HepG2 (cell line): ENCODE measurements around the gene RIIAD1. TPM values are rescaled to one million over a fixed set of nuclear protein-coding genes. Genes with fewer than 3 reads are reported as not detected.

Source experiments
- JARID2 ChIP-seq: sonication (generic); formaldehyde crosslinking; IDR thresholded peaks from 2 replicates; pipeline ENCODE4 v1.8.1; 2023; ENCODE audit warnings: missing genetic modification reagents, inconsistent platforms; ENCODE audit not compliant: insufficient replicate concordance
- LCORL ChIP-seq, 2 experiments: fragments of 450-650 bp in 1 of 2; sonication (generic) in 1 of 2; formaldehyde crosslinking in 1 of 2; IDR thresholded peaks; 2 replicates each; pipeline versions ENCODE4 v1.5.0 to v1.6.1; 2017 to 2020; ENCODE audit warnings: antibody characterized with exemption in 1 of 2, missing genetic modification reagents in 1 of 2
- MLLT10 ChIP-seq: sonication (generic); formaldehyde crosslinking; IDR thresholded peaks from 2 replicates; pipeline ENCODE4 v1.4.0; 2020; ENCODE audit warnings: missing genetic modification reagents
- SALL1 ChIP-seq: sonication (generic); formaldehyde crosslinking; IDR thresholded peaks from 2 replicates; pipeline ENCODE4 v1.8.0; 2022; ENCODE audit warnings: mild to moderate bottlenecking, missing genetic modification reagents
- ZNF225 ChIP-seq: sonication (generic); formaldehyde crosslinking; IDR thresholded peaks from 2 replicates; pipeline ENCODE4 v1.4.0; 2020; ENCODE audit warnings: mild to moderate bottlenecking, missing genetic modification reagents
- ZNF530 ChIP-seq: sonication (generic); formaldehyde crosslinking; IDR thresholded peaks from 2 replicates; pipeline ENCODE4 v1.5.0; 2020; ENCODE audit warnings: low read depth, mild to moderate bottlenecking, missing genetic modification reagents
- ZNF761 ChIP-seq: sonication (generic); formaldehyde crosslinking; conservative IDR thresholded peaks from 2 replicates; pipeline ENCODE4 v1.4.0; 2020; ENCODE audit warnings: mild to moderate bottlenecking, missing genetic modification reagents
- polyA plus RNA-seq, 8 experiments: library from polyadenylated mRNA; depleted of rRNA in 3 of 8; stranded (reverse) in 7 of 8; unstranded in 1 of 8; fragments of >200 nt; fragmentation: Illumina TruSeq in 4 of 8; extraction: Trizol in 4 of 8; gene quantifications; 2 replicates each; pipeline versions ENCODE4 v1.2.1 to v1.2.3, GENCODE V29; 2011 to 2016; ENCODE audit warnings: low read depth in 4 of 8, missing spikeins in 1 of 8, mixed read lengths in 1 of 8; ENCODE audit not compliant: insufficient read depth in 1 of 8
- total RNA-seq, 5 experiments: library from RNA; depleted of rRNA; stranded (reverse); fragments of >200 nt; fragmentation: Illumina TruSeq; extraction: Trizol; gene quantifications; 2 replicates each; pipeline ENCODE4 v1.2.3, GENCODE V29; 2016; ENCODE audit warnings: low read depth in 1 of 5
- TF ChIP-seq, protein P1 (sequence below): sonication (generic); formaldehyde crosslinking; IDR thresholded peaks from 2 replicates; pipeline ENCODE4 v1.4.0; 2020; ENCODE audit warnings: mild to moderate bottlenecking, missing genetic modification reagents
- TF ChIP-seq, protein P2 (sequence below): sonication (generic); formaldehyde crosslinking; IDR thresholded peaks from 2 replicates; pipeline ENCODE4; 2020; ENCODE audit warnings: missing genetic modification reagents, mild to moderate bottlenecking, borderline replicate concordance
- TF ChIP-seq, protein P3 (sequence below): sonication (generic); formaldehyde crosslinking; IDR thresholded peaks from 2 replicates; pipeline ENCODE4 v1.4.0; 2020; ENCODE audit warnings: missing genetic modification reagents, borderline replicate concordance
- TF ChIP-seq, protein P4 (sequence below), 2 experiments: sonication (generic) in 1 of 2; formaldehyde crosslinking in 1 of 2; IDR thresholded peaks; 2 replicates each; pipeline versions ENCODE4 v1.6.1 to v1.9.0; 2014 to 2022; ENCODE audit warnings: antibody characterized with exemption in 1 of 2, borderline replicate concordance in 1 of 2, inconsistent platforms in 1 of 2, low read depth in 1 of 2, missing genetic modification reagents in 1 of 2

RIIAD1 gene
- total and polyA plus RNA-seq, 2 of the 13 experiments (the other 11 are each of a cell fraction or from before 2014, with no cell fraction given): not detected

DNA sequence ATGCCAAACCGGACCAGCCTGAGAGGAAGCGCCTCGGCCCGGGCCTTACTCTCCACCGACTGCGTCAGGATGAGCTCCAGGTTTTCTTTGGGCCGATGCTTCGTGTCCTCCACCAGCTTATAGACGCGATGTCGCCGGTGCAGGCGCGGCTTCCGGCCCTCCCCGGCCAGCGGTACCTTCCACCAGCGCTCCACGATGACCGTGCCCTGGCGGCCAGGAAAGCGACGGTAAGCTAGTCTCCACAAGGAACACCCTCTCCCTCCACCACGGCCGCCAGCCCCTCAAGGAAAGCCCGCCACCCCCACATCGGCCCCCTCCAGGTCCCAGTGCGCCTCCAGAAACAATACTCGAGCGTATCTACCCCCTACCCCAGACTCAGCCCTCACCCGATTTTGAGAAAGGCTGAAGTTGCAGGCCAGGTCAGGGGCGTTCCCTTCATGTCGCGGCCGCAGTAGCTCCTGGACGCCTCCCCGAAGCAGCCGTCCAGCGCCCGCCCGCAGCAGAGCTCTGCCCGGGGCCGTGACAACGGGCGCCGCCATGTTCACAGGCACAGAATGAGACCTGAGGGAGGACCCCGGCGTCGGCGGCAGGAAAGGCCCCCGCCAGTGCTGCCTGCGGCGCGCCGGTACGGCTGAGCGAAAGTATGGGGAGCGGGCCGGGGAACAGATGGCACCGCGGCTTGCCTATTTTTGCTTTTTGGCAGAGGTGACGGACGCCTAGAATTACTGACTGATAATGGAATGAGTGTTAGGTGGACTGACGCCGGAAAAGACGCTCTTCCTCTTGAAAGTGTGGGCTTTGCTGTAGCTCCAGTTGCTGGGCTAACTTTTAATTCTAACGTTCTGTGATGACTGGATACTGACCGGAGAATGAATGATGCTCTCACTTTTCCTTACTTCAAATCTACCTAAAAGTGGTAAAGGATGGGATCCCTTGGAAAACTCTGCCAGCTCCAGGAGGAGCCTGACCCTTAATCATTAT, 41.9 kb downstream of the RIIAD1 start, which contains the start of gene MRPL9 (continued):
- TF ChIP-seq, protein P1, sequence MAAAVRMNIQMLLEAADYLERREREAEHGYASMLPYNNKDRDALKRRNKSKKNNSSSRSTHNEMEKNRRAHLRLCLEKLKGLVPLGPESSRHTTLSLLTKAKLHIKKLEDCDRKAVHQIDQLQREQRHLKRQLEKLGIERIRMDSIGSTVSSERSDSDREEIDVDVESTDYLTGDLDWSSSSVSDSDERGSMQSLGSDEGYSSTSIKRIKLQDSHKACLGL (CRISPR knock-in tag): peak; percentile 83; the same call in 1 of the 2 replicates
- no peak for TF ChIP-seq ZNF530 (CRISPR knock-in tag)
- TF ChIP-seq, protein P2, sequence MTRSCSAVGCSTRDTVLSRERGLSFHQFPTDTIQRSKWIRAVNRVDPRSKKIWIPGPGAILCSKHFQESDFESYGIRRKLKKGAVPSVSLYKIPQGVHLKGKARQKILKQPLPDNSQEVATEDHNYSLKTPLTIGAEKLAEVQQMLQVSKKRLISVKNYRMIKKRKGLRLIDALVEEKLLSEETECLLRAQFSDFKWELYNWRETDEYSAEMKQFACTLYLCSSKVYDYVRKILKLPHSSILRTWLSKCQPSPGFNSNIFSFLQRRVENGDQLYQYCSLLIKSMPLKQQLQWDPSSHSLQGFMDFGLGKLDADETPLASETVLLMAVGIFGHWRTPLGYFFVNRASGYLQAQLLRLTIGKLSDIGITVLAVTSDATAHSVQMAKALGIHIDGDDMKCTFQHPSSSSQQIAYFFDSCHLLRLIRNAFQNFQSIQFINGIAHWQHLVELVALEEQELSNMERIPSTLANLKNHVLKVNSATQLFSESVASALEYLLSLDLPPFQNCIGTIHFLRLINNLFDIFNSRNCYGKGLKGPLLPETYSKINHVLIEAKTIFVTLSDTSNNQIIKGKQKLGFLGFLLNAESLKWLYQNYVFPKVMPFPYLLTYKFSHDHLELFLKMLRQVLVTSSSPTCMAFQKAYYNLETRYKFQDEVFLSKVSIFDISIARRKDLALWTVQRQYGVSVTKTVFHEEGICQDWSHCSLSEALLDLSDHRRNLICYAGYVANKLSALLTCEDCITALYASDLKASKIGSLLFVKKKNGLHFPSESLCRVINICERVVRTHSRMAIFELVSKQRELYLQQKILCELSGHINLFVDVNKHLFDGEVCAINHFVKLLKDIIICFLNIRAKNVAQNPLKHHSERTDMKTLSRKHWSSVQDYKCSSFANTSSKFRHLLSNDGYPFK: peak; percentile 91
- TF ChIP-seq, protein P3, sequence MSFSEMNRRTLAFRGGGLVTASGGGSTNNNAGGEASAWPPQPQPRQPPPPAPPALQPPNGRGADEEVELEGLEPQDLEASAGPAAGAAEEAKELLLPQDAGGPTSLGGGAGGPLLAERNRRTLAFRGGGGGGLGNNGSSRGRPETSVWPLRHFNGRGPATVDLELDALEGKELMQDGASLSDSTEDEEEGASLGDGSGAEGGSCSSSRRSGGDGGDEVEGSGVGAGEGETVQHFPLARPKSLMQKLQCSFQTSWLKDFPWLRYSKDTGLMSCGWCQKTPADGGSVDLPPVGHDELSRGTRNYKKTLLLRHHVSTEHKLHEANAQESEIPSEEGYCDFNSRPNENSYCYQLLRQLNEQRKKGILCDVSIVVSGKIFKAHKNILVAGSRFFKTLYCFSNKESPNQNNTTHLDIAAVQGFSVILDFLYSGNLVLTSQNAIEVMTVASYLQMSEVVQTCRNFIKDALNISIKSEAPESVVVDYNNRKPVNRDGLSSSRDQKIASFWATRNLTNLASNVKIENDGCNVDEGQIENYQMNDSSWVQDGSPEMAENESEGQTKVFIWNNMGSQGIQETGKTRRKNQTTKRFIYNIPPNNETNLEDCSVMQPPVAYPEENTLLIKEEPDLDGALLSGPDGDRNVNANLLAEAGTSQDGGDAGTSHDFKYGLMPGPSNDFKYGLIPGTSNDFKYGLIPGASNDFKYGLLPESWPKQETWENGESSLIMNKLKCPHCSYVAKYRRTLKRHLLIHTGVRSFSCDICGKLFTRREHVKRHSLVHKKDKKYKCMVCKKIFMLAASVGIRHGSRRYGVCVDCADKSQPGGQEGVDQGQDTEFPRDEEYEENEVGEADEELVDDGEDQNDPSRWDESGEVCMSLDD (CRISPR knock-in tag): no peak
- TF ChIP-seq, protein P4, sequence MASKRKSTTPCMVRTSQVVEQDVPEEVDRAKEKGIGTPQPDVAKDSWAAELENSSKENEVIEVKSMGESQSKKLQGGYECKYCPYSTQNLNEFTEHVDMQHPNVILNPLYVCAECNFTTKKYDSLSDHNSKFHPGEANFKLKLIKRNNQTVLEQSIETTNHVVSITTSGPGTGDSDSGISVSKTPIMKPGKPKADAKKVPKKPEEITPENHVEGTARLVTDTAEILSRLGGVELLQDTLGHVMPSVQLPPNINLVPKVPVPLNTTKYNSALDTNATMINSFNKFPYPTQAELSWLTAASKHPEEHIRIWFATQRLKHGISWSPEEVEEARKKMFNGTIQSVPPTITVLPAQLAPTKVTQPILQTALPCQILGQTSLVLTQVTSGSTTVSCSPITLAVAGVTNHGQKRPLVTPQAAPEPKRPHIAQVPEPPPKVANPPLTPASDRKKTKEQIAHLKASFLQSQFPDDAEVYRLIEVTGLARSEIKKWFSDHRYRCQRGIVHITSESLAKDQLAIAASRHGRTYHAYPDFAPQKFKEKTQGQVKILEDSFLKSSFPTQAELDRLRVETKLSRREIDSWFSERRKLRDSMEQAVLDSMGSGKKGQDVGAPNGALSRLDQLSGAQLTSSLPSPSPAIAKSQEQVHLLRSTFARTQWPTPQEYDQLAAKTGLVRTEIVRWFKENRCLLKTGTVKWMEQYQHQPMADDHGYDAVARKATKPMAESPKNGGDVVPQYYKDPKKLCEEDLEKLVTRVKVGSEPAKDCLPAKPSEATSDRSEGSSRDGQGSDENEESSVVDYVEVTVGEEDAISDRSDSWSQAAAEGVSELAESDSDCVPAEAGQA (IDR thresholded peaks at IDR 0.05; ENCODE audit: low read depth): 0 out of 2 replicates have a peak, but pooled peaks have one; percentile 53
- TF ChIP-seq, protein P4 (CRISPR knock-in tag; IDR thresholded peaks at IDR 0.05; ENCODE audit: borderline replicate concordance): no peak
- TF ChIP-seq LCORL (IDR thresholded peaks at IDR 0.05): no peak
- TF ChIP-seq LCORL (CRISPR knock-in tag; IDR thresholded peaks at IDR 0.05): peak; percentile 44; the same call in 1 of the 2 replicates
- TF ChIP-seq ZNF761: peak; percentile 32; the same call in 1 of the 2 replicates
- peak; percentile 91 for TF ChIP-seq ZNF225 (CRISPR knock-in tag)
- no peak for TF ChIP-seq MLLT10 (CRISPR knock-in tag)
- TF ChIP-seq JARID2 (CRISPR knock-in tag): no peak
- TF ChIP-seq SALL1 (CRISPR knock-in tag): peak; percentile 61; the same call in 1 of the 2 replicates
